DOHH2 (cell line): Measurements from ENCODE around the gene BASP1.

Experiments
- CTCF ChIP-seq: fragments of 200-600 bp; sonication (generic); IDR thresholded peaks from one replicate; pipeline ENCODE4 v1.5.1; 2014; ENCODE audit warnings: antibody characterized with exemption, mild to moderate bottlenecking, low read depth, low read length; ENCODE audit not compliant: poor library complexity, severe bottlenecking
- EZH2phosphoT487 ChIP-seq: fragments of 200-600 bp; sonication (generic); IDR thresholded peaks from 2 replicates; pipeline ENCODE4 v1.6.1; 2017; ENCODE audit warnings: borderline replicate concordance, mild to moderate bottlenecking, antibody characterized with exemption, low read length, moderate library complexity, mixed read lengths

- TF ChIP-seq CTCF, result no peak
- TF ChIP-seq EZH2phosphoT487, result no peak
These were observed 10.4 kb downstream of the BASP1 start for GRCh38 chr5:17227868-17228267.
